Breast epithelium (tissue), 3 donors: ENCODE data around the gene PCMTD2.

Experiments
- POLR2A ChIP-seq: fragments of 450-650 bp; IDR thresholded peaks from one replicate; pipeline ENCODE4 v1.6.1; 2016; ENCODE audit warnings: antibody characterized with exemption, mild to moderate bottlenecking, moderate library complexity
- POLR2AphosphoS5 ChIP-seq, 3 donors: sonication (generic); formaldehyde crosslinking; IDR thresholded peaks; one replicate each; pipeline ENCODE4 v1.6.1; 2017; ENCODE audit warnings: antibody characterized with exemption in 3 of 3
- TF ChIP-seq, protein P1 (sequence below), 3 donors: fragments of 450-650 bp; IDR thresholded peaks; one replicate each; pipeline ENCODE4 v1.5.1; 2016 to 2017; ENCODE audit warnings: antibody characterized with exemption in 3 of 3, mild to moderate bottlenecking in 3 of 3, moderate library complexity in 3 of 3

DNA sequence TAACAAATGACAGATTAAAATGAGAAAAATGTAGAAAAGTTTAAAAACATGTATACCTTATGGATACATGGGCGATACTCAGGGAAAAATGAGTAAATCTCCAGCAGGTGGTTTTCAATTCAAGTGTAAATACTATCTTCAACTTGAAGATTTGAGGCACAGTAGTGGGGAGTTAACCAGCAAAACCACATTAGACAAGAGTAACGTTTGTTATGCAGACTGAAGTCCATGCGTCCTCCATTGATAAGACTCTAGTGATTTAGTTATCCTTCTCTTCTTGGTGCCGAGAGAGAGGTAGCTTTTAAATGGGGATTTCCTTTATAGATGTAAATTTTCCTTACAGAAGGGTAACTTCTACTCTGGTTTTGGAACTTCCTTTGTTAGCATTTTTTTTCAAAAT is 28.1 kb downstream of the PCMTD2 start:
- TF ChIP-seq, protein P1, sequence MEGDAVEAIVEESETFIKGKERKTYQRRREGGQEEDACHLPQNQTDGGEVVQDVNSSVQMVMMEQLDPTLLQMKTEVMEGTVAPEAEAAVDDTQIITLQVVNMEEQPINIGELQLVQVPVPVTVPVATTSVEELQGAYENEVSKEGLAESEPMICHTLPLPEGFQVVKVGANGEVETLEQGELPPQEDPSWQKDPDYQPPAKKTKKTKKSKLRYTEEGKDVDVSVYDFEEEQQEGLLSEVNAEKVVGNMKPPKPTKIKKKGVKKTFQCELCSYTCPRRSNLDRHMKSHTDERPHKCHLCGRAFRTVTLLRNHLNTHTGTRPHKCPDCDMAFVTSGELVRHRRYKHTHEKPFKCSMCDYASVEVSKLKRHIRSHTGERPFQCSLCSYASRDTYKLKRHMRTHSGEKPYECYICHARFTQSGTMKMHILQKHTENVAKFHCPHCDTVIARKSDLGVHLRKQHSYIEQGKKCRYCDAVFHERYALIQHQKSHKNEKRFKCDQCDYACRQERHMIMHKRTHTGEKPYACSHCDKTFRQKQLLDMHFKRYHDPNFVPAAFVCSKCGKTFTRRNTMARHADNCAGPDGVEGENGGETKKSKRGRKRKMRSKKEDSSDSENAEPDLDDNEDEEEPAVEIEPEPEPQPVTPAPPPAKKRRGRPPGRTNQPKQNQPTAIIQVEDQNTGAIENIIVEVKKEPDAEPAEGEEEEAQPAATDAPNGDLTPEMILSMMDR (IDR thresholded peaks at IDR 0.05) = no peak
- TF ChIP-seq POLR2A (no peak), POLR2AphosphoS5 (IDR thresholded peaks at IDR 0.05) (no peak)
